Measurements from ENCODE around the gene DUS2.

The DUS2 gene

GRCh38 chr16:68089067-68089466, 66.0 kb downstream of the DUS2 start:
- peaks cover 62% of the 10 kb centered on the region for H3K4me1 ChIP-seq (ENCODE audit: insufficient read depth, low read length)
- no peaks in the 10 kb centered on the region for H3K36me3 ChIP-seq (ENCODE audit: insufficient read depth, low read length)
- no peak overlapping the region for H2AFZ ChIP-seq (ENCODE audit: low read depth, low read length)
- no peaks in the 10 kb centered on the region for H3K27me3 ChIP-seq (ENCODE audit: insufficient read depth, low read length, poor library complexity)
- DNase-seq = no peak
- H3K9me3 ChIP-seq (ENCODE audit: insufficient read depth, low read length, severe bottlenecking) = no peaks in the 10 kb centered on the region
- H3K27ac ChIP-seq (ENCODE audit: low read length) = no peak overlapping the region
- H4K20me1 ChIP-seq (ENCODE audit: insufficient read depth, low read length) = peaks cover 62% of the 10 kb centered on the region; the same call in 1 of the 2 replicates
- H3K4me2 ChIP-seq (ENCODE audit: insufficient read depth, low read length) = peak overlapping the region; percentile 53
- no peak for TF ChIP-seq CTCF (IDR thresholded peaks at IDR 0.05; ENCODE audit: borderline replicate concordance, extremely low read depth, low read length, poor library complexity, severe bottlenecking)
- TF ChIP-seq EZH2 (IDR thresholded peaks at IDR 0.05; ENCODE audit: borderline replicate concordance, low read depth, low read length, severe bottlenecking) = no peak
- no peak for ATAC-seq (ENCODE audit: insufficient read depth, low read depth)
- peaks cover 87% of the 10 kb centered on the region for H3K79me2 ChIP-seq (ENCODE audit: insufficient read depth, low read length)
- H3K4me3 ChIP-seq (ENCODE audit: low read depth in 1 of 2, low read length in 2 of 2) = peak overlapping the region in 1 of 2 experiments; percentile 38; a peak in 1 of 4 replicates
- H3K9ac ChIP-seq (ENCODE audit: low read depth, low read length) = 0 out of 2 replicates have a peak overlapping the region, but pooled peaks have one; percentile 14

- no peaks in the 10 kb centered on the region for H3K9me3 ChIP-seq (ENCODE audit: insufficient read depth, low read length, severe bottlenecking)
- ATAC-seq (ENCODE audit: insufficient read depth, low read depth) = no peak
- peaks cover 97% of the 10 kb centered on the region for H3K79me2 ChIP-seq (ENCODE audit: insufficient read depth, low read length)
- H2AFZ ChIP-seq (ENCODE audit: low read depth, low read length) = no peak overlapping the region
- H3K4me2 ChIP-seq (ENCODE audit: insufficient read depth, low read length) = peak overlapping the region; percentile 53
- H3K27me3 ChIP-seq (ENCODE audit: insufficient read depth, low read length, poor library complexity) = no peaks in the 10 kb centered on the region
- TF ChIP-seq EZH2 (IDR thresholded peaks at IDR 0.05; ENCODE audit: borderline replicate concordance, low read depth, low read length, severe bottlenecking) (no peak), CTCF (IDR thresholded peaks at IDR 0.05; ENCODE audit: borderline replicate concordance, extremely low read depth, low read length, poor library complexity, severe bottlenecking) (no peak)
- H3K9ac ChIP-seq (ENCODE audit: low read depth, low read length) = no peak overlapping the region
- H3K27ac ChIP-seq (ENCODE audit: low read length) = no peak overlapping the region
- no peak overlapping the region for H3K4me3 ChIP-seq (ENCODE audit: low read depth in 1 of 2, low read length in 2 of 2)
- DNase-seq = no peak
- peaks cover 53% of the 10 kb centered on the region for H3K4me1 ChIP-seq (ENCODE audit: insufficient read depth, low read length)
- H4K20me1 ChIP-seq (ENCODE audit: insufficient read depth, low read length) = peaks cover 71% of the 10 kb centered on the region; the same call in 1 of the 2 replicates
- no peaks in the 10 kb centered on the region for H3K36me3 ChIP-seq (ENCODE audit: insufficient read depth, low read length)
Measured at GRCh38 chr16:68090130-68090529, 67.0 kb downstream of the DUS2 start.

GRCh38 chr16:68090533-68090932, 67.4 kb downstream of the DUS2 start:
- H2AFZ ChIP-seq (ENCODE audit: low read depth, low read length) = no peak overlapping the region
- H3K36me3 ChIP-seq (ENCODE audit: insufficient read depth, low read length) = no peaks in the 10 kb centered on the region
- H3K4me2 ChIP-seq (ENCODE audit: insufficient read depth, low read length) = peak overlapping the region; percentile 53; the same call in 1 of the 2 replicates
- peaks cover 98% of the 10 kb centered on the region for H3K79me2 ChIP-seq (ENCODE audit: insufficient read depth, low read length)
- TF ChIP-seq CTCF (IDR thresholded peaks at IDR 0.05; ENCODE audit: borderline replicate concordance, extremely low read depth, low read length, poor library complexity, severe bottlenecking) (no peak), EZH2 (IDR thresholded peaks at IDR 0.05; ENCODE audit: borderline replicate concordance, low read depth, low read length, severe bottlenecking) (no peak)
- DNase-seq (no peak), ATAC-seq (ENCODE audit: insufficient read depth, low read depth) (no peak)
- H3K4me3 ChIP-seq (ENCODE audit: low read depth in 1 of 2, low read length in 2 of 2) = no peak overlapping the region
- no peaks in the 10 kb centered on the region for H3K9me3 ChIP-seq (ENCODE audit: insufficient read depth, low read length, severe bottlenecking)
- peaks cover 53% of the 10 kb centered on the region for H3K4me1 ChIP-seq (ENCODE audit: insufficient read depth, low read length)
- H3K27me3 ChIP-seq (ENCODE audit: insufficient read depth, low read length, poor library complexity) = no peaks in the 10 kb centered on the region
- peaks cover 75% of the 10 kb centered on the region; the same call in 1 of the 2 replicates for H4K20me1 ChIP-seq (ENCODE audit: insufficient read depth, low read length)
- 0 out of 2 replicates have a peak overlapping the region, but pooled peaks have one; percentile 20 for H3K9ac ChIP-seq (ENCODE audit: low read depth, low read length)
- no peak overlapping the region for H3K27ac ChIP-seq (ENCODE audit: low read length)
